K562 (cell line): Measurements from ENCODE around the gene TGFB2. TPM values are rescaled to one million over a fixed set of nuclear protein-coding genes. Genes with fewer than 3 reads are reported as not detected.

Experiments
- CBFA2T2 ChIP-seq: fragments of 450-650 bp; conservative IDR thresholded peaks from 2 replicates; pipeline ENCODE4 v1.6.1; 2017; ENCODE audit warnings: mild to moderate bottlenecking
- CREB1 ChIP-seq, 2 experiments: sonication (generic) in 1 of 2; formaldehyde crosslinking in 1 of 2; IDR thresholded peaks; 2 replicates each; pipeline versions ENCODE4 v1.6.1 to v1.8.0; 2012 to 2022; ENCODE audit warnings: inconsistent platforms in 1 of 2, mild to moderate bottlenecking in 1 of 2, missing genetic modification reagents in 1 of 2, moderate library complexity in 1 of 2
- CXXC5 ChIP-seq: fragments of 250-450 bp; sonication (Bioruptor Pico); IDR thresholded peaks from 2 replicates; pipeline ENCODE4 v1.8.0; 2022; ENCODE audit warnings: inconsistent platforms, mild to moderate bottlenecking, moderate library complexity
- DPF2 ChIP-seq: fragments of 450-650 bp; IDR thresholded peaks from 2 replicates; pipeline ENCODE4 v1.6.1; 2016
- ELF2 ChIP-seq: fragments of 250-450 bp; sonication (Bioruptor Pico); IDR thresholded peaks from 2 replicates; pipeline ENCODE4 v1.5.0; 2021; ENCODE audit warnings: mild to moderate bottlenecking
- FOXM1 ChIP-seq, 2 experiments: fragments of 450-650 bp in 1 of 2; sonication (generic) in 1 of 2; formaldehyde crosslinking in 1 of 2; IDR thresholded peaks; 2 replicates each; pipeline versions ENCODE4 v1.6.1 to v1.9.0; 2017 to 2022; ENCODE audit warnings: low read depth in 2 of 2, mild to moderate bottlenecking in 2 of 2, missing genetic modification reagents in 1 of 2, moderate library complexity in 1 of 2
- LCOR ChIP-seq: sonication (generic); formaldehyde crosslinking; IDR thresholded peaks from 2 replicates; pipeline ENCODE4 v1.8.0; 2022; ENCODE audit warnings: mild to moderate bottlenecking, missing genetic modification reagents
- MEIS2 ChIP-seq: fragments of 450-650 bp; IDR thresholded peaks from 2 replicates; pipeline ENCODE4 v1.6.1; 2014; ENCODE audit warnings: mild to moderate bottlenecking; ENCODE audit not compliant: partially characterized antibody
- MTA2 ChIP-seq: fragments of 450-650 bp; IDR thresholded peaks from 2 replicates; pipeline ENCODE4 v1.6.1; 2016; ENCODE audit warnings: low read depth
- NR2C1 ChIP-seq, 2 experiments: fragments of 450-650 bp; IDR thresholded peaks; 2 replicates each; pipeline ENCODE4 v1.6.1; 2017; ENCODE audit warnings: mild to moderate bottlenecking in 2 of 2, antibody characterized with exemption in 1 of 2, inconsistent platforms in 1 of 2, missing compliant biosample characterization in 1 of 2, missing genetic modification characterization in 1 of 2
- PCBP1 ChIP-seq: fragments of 200-400 bp; formaldehyde crosslinking; IDR thresholded peaks from 2 replicates; pipeline ENCODE4 v1.6.1; 2018; ENCODE audit warnings: mild to moderate bottlenecking, low read depth, low read length; ENCODE audit not compliant: poor library complexity, severe bottlenecking
- PHF20 ChIP-seq: fragments of 450-650 bp; IDR thresholded peaks from 2 replicates; pipeline ENCODE4 v1.6.1; 2018; ENCODE audit not compliant: partially characterized antibody
- PML ChIP-seq: IDR thresholded peaks from 2 replicates; pipeline ENCODE4 v1.6.1; 2012; ENCODE audit warnings: low read length, inconsistent platforms
- POLR2AphosphoS5 ChIP-seq: IDR thresholded peaks from 2 replicates; pipeline ENCODE4 v1.6.1; 2011; ENCODE audit warnings: mild to moderate bottlenecking, low read depth, low read length, moderate library complexity; ENCODE audit not compliant: control insufficient read depth, insufficient read depth
- RCOR1 ChIP-seq, 2 experiments: IDR thresholded peaks; 2 replicates each; pipeline ENCODE4 v1.6.1; 2012; ENCODE audit warnings: low read depth in 2 of 2, low read length in 2 of 2, borderline replicate concordance in 1 of 2, improper control_type of control experiment in 1 of 2
- SMARCE1 ChIP-seq: fragments of 450-650 bp; IDR thresholded peaks from 2 replicates; pipeline ENCODE4 v1.7.1; 2016; ENCODE audit warnings: mild to moderate bottlenecking
- STAT5A ChIP-seq: IDR thresholded peaks from 2 replicates; pipeline ENCODE4 v1.6.1; 2012; ENCODE audit warnings: low read length, inconsistent platforms, borderline replicate concordance
- TAF9B ChIP-seq: fragments of 450-650 bp; IDR thresholded peaks from 2 replicates; pipeline ENCODE4 v1.6.1; 2018; ENCODE audit warnings: mild to moderate bottlenecking; ENCODE audit not compliant: partially characterized antibody
- TEAD4 ChIP-seq, 2 experiments: sonication (generic) in 1 of 2; formaldehyde crosslinking in 1 of 2; IDR thresholded peaks; 2 replicates each; pipeline versions ENCODE4 v1.6.1 to v1.8.0; 2012 to 2022; ENCODE audit warnings: borderline replicate concordance in 1 of 2, inconsistent platforms in 1 of 2, low read length in 1 of 2, mild to moderate bottlenecking in 1 of 2, missing genetic modification reagents in 1 of 2
- ZNF121 ChIP-seq: sonication (generic); formaldehyde crosslinking; conservative IDR thresholded peaks from 2 replicates; pipeline ENCODE4 v1.8.0; 2022; ENCODE audit warnings: missing genetic modification reagents
- ZZZ3 ChIP-seq: fragments of 450-650 bp; IDR thresholded peaks from 2 replicates; pipeline ENCODE4 v1.6.1; 2016; ENCODE audit warnings: antibody characterized with exemption, mild to moderate bottlenecking, moderate library complexity
- polyA plus RNA-seq, 8 experiments: library from polyadenylated mRNA; depleted of rRNA in 4 of 8; stranded (reverse) in 5 of 8; unstranded in 3 of 8; fragments of >200 nt; fragmentation: Nextera tagmentation in 2 of 8; fragmentation: Illumina TruSeq in 1 of 8; extraction: Ambion mirVana in 2 of 8; extraction: Trizol in 1 of 8; gene quantifications; 2 replicates each; pipeline versions ENCODE4 v1.2.1 to v1.2.3, GENCODE V29; 2011 to 2014; ENCODE audit warnings: inconsistent platforms in 1 of 8, missing spikeins in 1 of 8
- total RNA-seq, 7 experiments: library from RNA; depleted of rRNA in 6 of 7; stranded (reverse); fragments of >200 nt in 6 of 7; fragmentation: Illumina TruSeq in 2 of 7; extraction: Trizol in 2 of 7; gene quantifications; 2 replicates each; pipeline versions ENCODE4 v1.2.1 to v1.2.3, GENCODE V29; 2011 to 2021; ENCODE audit warnings: low replicate concordance in 1 of 7
- TF ChIP-seq, protein P1 (sequence below): conservative IDR thresholded peaks from 2 replicates; pipeline ENCODE4 v1.6.1; 2011; ENCODE audit warnings: low read depth, mild to moderate bottlenecking, low read length; ENCODE audit not compliant: control insufficient read depth
- TF ChIP-seq, protein P2 (sequence below): sonication (generic); IDR thresholded peaks from 2 replicates; pipeline ENCODE4 v1.6.1; 2016
- TF ChIP-seq, protein P3 (sequence below): fragments of 250-450 bp; sonication (Bioruptor Pico); IDR thresholded peaks from 2 replicates; pipeline ENCODE4 v1.8.0; 2021; ENCODE audit warnings: moderate library complexity, mild to moderate bottlenecking, inconsistent platforms
- TF ChIP-seq, protein P4 (sequence below): fragments of 450-650 bp; IDR thresholded peaks from 2 replicates; pipeline ENCODE4 v1.6.1; 2016; ENCODE audit warnings: mild to moderate bottlenecking

Gene TGFB2
- total and polyA plus RNA-seq, 9 of the 15 experiments (the other 6 are each of a cell fraction or from before 2014, with no cell fraction given) = 0.03 to 0.41 (median 0.11) TPM; not detected in 3

DNA sequence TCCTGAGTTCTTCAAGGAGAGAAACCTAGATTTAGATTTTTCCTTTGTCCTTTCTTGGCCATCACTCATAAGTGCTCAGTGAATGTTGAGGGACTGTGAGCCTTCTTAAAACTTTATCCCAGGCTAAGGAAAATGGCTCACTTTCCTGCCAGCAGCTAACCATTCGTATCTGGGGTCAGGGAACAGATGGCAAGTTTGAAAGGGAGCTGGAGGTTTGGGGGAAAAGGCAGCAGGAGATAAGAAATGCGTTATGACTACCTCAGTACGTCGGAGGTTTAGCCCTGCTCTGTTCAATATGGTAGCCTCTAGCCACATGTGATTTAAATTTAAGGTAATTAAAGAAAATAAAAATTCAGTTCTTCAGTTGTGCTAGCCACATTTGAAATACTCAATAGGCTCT lies 46.7 kb upstream of the TGFB2 start (continued):
- TF ChIP-seq CXXC5 (peak; percentile 85), ZNF121 (CRISPR knock-in tag) (no peak), POLR2AphosphoS5 (peak; percentile 95), ZZZ3 (no peak), NR2C1 (IDR thresholded peaks at IDR 0.05) (no peak), NR2C1 (tag; IDR thresholded peaks at IDR 0.05) (peak; percentile 46; the same call in 1 of the 2 replicates), ELF2 (CRISPR knock-in tag) (no peak), DPF2 (peak; percentile 93), STAT5A (peak; percentile 82; the same call in 1 of the 2 replicates), MEIS2 (peak; percentile 35), CREB1 (IDR thresholded peaks at IDR 0.05) (peak; percentile 67; the same call in 1 of the 2 replicates), CREB1 (CRISPR knock-in tag; IDR thresholded peaks at IDR 0.05) (no peak), PCBP1 (no peak), SMARCE1 (peak; percentile 76), LCOR (CRISPR knock-in tag) (peak; percentile 59; the same call in 1 of the 2 replicates), RCOR1 (IDR thresholded peaks at IDR 0.05; ENCODE audit: borderline replicate concordance in 1 of 2, low read depth in 2 of 2, low read length in 2 of 2) (peak; percentile 15 to 76; a peak in 3 of 4 replicates), TEAD4 (IDR thresholded peaks at IDR 0.05; ENCODE audit: low read length) (peak; percentile 92), TEAD4 (CRISPR knock-in tag; IDR thresholded peaks at IDR 0.05; ENCODE audit: borderline replicate concordance) (no peak), FOXM1 (IDR thresholded peaks at IDR 0.05; ENCODE audit: low read depth) (peak; percentile 81), FOXM1 (CRISPR knock-in tag; IDR thresholded peaks at IDR 0.05; ENCODE audit: low read depth) (no peak), CBFA2T2 (peak; percentile 92), TAF9B (peak; percentile 16), PHF20 (no peak), PML (peak; percentile 76), MTA2 (peak; percentile 85)
- TF ChIP-seq, protein P1, sequence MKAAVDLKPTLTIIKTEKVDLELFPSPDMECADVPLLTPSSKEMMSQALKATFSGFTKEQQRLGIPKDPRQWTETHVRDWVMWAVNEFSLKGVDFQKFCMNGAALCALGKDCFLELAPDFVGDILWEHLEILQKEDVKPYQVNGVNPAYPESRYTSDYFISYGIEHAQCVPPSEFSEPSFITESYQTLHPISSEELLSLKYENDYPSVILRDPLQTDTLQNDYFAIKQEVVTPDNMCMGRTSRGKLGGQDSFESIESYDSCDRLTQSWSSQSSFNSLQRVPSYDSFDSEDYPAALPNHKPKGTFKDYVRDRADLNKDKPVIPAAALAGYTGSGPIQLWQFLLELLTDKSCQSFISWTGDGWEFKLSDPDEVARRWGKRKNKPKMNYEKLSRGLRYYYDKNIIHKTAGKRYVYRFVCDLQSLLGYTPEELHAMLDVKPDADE = no peak
- TF ChIP-seq, protein P2, sequence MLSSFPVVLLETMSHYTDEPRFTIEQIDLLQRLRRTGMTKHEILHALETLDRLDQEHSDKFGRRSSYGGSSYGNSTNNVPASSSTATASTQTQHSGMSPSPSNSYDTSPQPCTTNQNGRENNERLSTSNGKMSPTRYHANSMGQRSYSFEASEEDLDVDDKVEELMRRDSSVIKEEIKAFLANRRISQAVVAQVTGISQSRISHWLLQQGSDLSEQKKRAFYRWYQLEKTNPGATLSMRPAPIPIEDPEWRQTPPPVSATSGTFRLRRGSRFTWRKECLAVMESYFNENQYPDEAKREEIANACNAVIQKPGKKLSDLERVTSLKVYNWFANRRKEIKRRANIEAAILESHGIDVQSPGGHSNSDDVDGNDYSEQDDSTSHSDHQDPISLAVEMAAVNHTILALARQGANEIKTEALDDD = peak; percentile 56; the same call in 1 of the 2 replicates
- TF ChIP-seq, protein P3, sequence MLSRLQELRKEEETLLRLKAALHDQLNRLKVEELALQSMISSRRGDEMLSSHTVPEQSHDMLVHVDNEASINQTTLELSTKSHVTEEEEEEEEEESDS (CRISPR knock-in tag) = no peak
- TF ChIP-seq, protein P4, sequence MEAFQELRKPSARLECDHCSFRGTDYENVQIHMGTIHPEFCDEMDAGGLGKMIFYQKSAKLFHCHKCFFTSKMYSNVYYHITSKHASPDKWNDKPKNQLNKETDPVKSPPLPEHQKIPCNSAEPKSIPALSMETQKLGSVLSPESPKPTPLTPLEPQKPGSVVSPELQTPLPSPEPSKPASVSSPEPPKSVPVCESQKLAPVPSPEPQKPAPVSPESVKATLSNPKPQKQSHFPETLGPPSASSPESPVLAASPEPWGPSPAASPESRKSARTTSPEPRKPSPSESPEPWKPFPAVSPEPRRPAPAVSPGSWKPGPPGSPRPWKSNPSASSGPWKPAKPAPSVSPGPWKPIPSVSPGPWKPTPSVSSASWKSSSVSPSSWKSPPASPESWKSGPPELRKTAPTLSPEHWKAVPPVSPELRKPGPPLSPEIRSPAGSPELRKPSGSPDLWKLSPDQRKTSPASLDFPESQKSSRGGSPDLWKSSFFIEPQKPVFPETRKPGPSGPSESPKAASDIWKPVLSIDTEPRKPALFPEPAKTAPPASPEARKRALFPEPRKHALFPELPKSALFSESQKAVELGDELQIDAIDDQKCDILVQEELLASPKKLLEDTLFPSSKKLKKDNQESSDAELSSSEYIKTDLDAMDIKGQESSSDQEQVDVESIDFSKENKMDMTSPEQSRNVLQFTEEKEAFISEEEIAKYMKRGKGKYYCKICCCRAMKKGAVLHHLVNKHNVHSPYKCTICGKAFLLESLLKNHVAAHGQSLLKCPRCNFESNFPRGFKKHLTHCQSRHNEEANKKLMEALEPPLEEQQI = peak; percentile 74
